Stimulated activated CD4-positive, alpha-beta T cell treated with anti-CD3 and anti-CD28 coated beads, Interleukin-12 subunit alpha, Interleukin-12 subunit beta, amount 100 ng/mL, for 48 hours (primary cell): ENCODE data around the gene KRT73.

Source experiments
- DNase-seq, 3 donors: peaks; one replicate each; pipeline ENCODE4 v3.0.0-alpha.2; 2020; ENCODE audit warnings: low read depth in 2 of 3, low spot score in 1 of 3

Gene KRT73

GRCh38 chr12:52618216-52618615 lies at the start of gene KRT73:
Gene KRT73 (minus strand): TSS chr12:52618559. CDS start chr12:52618524, 35 bp downstream.
- no peak for DNase-seq

GRCh38 chr12:52667931-52668330 lies 49.6 kb upstream of the KRT73 start:
- DNase-seq = no peak

- no peak for DNase-seq
These were observed 49.1 kb upstream of the KRT73 start for GRCh38 chr12:52667509-52667908.

- no peak for DNase-seq
These were observed 48.1 kb upstream of the KRT73 start for GRCh38 chr12:52666471-52666870.

- no peak for DNase-seq
These were observed 45.1 kb upstream of the KRT73 start for GRCh38 chr12:52663420-52663819.

GRCh38 chr12:52662918-52663229 lies 44.5 kb upstream of the KRT73 start:
- no peak for DNase-seq

GRCh38 chr12:52662093-52662917 lies 43.9 kb upstream of the KRT73 start:
- no peak for DNase-seq

GRCh38 chr12:52661668-52662067 lies 43.3 kb upstream of the KRT73 start:
- DNase-seq = no peak

- DNase-seq = no peak
These were observed 42.7 kb upstream of the KRT73 start for GRCh38 chr12:52660934-52661499.

- no peak for DNase-seq
These were observed 41.6 kb upstream of the KRT73 start for GRCh38 chr12:52659951-52660350.

GRCh38 chr12:52659395-52659794 lies 41.0 kb upstream of the KRT73 start:
- no peak for DNase-seq

GRCh38 chr12:52658196-52658595 lies 39.8 kb upstream of the KRT73 start:
- no peak for DNase-seq

- no peak for DNase-seq
These were observed 39.0 kb upstream of the KRT73 start for GRCh38 chr12:52657250-52657902.

GRCh38 chr12:52656616-52657015 lies 38.3 kb upstream of the KRT73 start:
- no peak for DNase-seq

- DNase-seq = no peak
These were observed 37.4 kb upstream of the KRT73 start for GRCh38 chr12:52655720-52656124.

- DNase-seq = no peak
These were observed 36.9 kb upstream of the KRT73 start for GRCh38 chr12:52655251-52655650.

GRCh38 chr12:52651726-52652261 lies 33.4 kb upstream of the KRT73 start, which contains the start of gene KRT2:
Gene KRT2 (minus strand): TSS chr12:52652211. CDS start chr12:52652142, 69 bp downstream.
- no peak for DNase-seq

- DNase-seq = no peak
These were observed 32.2 kb upstream of the KRT73 start for GRCh38 chr12:52650520-52651081.

- DNase-seq = no peak
These were observed 30.7 kb upstream of the KRT73 start for GRCh38 chr12:52649066-52649465.

GRCh38 chr12:52648012-52648550 lies 29.7 kb upstream of the KRT73 start:
- no peak for DNase-seq

GRCh38 chr12:52647601-52648000 lies 29.2 kb upstream of the KRT73 start:
- no peak for DNase-seq
